Fibroblast of villous mesenchyme (primary cell): ENCODE results near the gene SMYD3. TPM values are rescaled to one million over a fixed set of nuclear protein-coding genes. Genes with fewer than 3 reads are reported as not detected.
A peak's percentile ranks its signal among the peaks of the same experiment; 100 is the strongest.

Experiments used
- DNase-seq: peaks from one replicate; pipeline ENCODE4 v3.0.0-alpha.2; 2010; ENCODE audit warnings: low read depth
- H3K4me3 ChIP-seq: 2 replicates; pipeline ENCODE4 v1.5.1; 2011; ENCODE audit warnings: low read depth, mild to moderate bottlenecking, low read length
- CTCF ChIP-seq: IDR thresholded peaks from 2 replicates; pipeline ENCODE4 v1.5.1; 2012; ENCODE audit warnings: low read depth, mild to moderate bottlenecking, low read length; ENCODE audit not compliant: insufficient read depth
- total RNA-seq: library from RNA; depleted of rRNA; stranded (reverse); fragments of >200 nt; gene quantifications from 2 replicates; pipeline ENCODE4 v1.2.3, GENCODE V29; 2012

The SMYD3 gene
- total RNA-seq, 1 donor: 35.4 TPM

- TF ChIP-seq CTCF: no peak
- no peak overlapping the region for H3K4me3 ChIP-seq
- DNase-seq: no peak
Measured at GRCh38 chr1:245999697-246000637, 507.1 kb downstream of the SMYD3 start.

GRCh38 chr1:245997471-245998258, 509.4 kb downstream of the SMYD3 start:
- peak; percentile 65 for DNase-seq
- no peak overlapping the region for H3K4me3 ChIP-seq
- TF ChIP-seq CTCF: no peak

DNA sequence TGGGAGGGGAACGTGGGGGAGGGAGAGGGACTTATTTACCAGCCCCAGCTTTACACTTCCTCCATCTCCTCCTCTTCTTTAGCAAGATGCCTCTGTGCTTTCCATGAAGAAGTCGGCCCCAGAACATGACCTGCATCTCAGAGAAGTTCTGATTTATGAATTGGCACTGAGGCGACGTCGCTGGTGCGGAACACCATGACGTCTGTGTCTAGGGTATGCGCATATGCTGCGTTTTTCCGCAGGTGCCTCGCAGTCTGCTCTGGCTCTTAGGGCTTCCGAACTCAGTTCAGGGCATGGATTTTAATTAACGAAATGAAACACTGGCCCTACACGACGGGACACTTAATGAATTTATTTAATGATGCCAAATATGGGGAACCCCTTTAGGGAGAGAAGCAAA, 510.3 kb downstream of the SMYD3 start:
- TF ChIP-seq CTCF: no peak
- no peak for DNase-seq
- no peak overlapping the region for H3K4me3 ChIP-seq

GRCh38 chr1:245995474-245995873, 511.6 kb downstream of the SMYD3 start:
- TF ChIP-seq CTCF: no peak
- H3K4me3 ChIP-seq: no peak overlapping the region
- no peak for DNase-seq

DNA sequence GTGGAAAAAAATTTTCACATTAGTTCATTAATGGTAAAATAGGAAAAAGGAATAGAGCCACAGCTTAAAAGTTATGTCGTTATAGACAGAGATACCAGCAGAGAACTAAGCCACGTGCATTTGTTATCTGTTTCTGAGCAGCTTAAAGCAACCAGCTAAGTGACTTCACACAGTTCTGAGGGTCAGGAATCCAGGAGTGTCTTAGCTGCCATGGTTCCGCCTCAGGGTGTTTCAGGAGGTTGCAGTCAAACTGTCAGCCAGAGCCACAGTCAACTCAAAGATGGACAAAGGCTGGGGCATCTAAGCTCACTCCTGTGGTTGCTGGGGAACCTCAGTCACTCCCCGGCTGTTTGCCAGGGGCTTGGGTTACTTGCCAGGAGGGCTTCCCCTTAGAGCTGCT, 515.8 kb downstream of the SMYD3 start:
- H3K4me3 ChIP-seq: no peak overlapping the region
- DNase-seq: no peak
- no peak for TF ChIP-seq CTCF

DNA sequence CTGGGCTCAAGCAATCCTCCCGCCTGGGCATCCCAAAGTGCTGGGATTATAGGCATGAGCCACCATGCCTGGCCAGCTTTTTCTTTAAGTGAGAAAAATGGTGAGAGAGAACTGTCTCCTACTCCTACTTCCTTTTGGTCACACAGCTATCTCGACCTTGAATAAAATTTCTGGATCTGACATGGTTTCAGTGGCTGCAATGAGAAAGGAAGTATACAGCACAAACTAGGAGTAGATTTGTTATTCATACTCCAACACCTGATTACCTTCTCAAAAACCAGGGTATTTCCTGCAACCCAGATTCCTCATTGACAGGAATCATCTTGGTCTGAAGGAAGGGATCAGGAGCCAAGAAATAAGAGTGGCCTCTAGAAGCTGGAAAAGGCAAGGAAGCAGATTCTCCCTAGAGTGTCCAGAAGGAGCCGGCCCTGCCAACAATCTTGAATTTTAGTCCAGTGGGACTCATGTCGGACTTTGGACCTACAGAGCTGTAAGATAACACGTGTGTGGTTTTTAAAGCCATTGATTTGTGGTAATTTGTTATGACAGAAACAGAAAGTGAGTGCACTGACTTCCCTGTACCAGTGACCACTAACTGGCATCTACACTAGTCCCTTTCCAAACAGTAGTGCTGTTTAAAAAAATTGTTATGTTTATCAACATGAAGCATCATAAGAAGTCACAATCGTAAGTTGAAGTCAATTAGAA, 516.6 kb downstream of the SMYD3 start:
- no peak overlapping the region for H3K4me3 ChIP-seq
- TF ChIP-seq CTCF: no peak
- no peak for DNase-seq
